ENCODE measurements around the gene EPOP. TPM values are rescaled to one million over a fixed set of nuclear protein-coding genes. Genes with fewer than 3 reads are reported as not detected.

The EPOP gene
- total RNA-seq, 1 experiment from 2014 or later: 37.9 TPM

GRCh38 chr17:38625482-38625881 is 49.3 kb downstream of the EPOP start:
- Histone ChIP-seq H3K79me2 (ENCODE audit: insufficient read depth, low read length) (no peaks in the 10 kb centered on the region), H3K9me3 (ENCODE audit: control insufficient read depth in 1 of 2, insufficient read depth in 1 of 2, low read depth in 1 of 2, low read length in 2 of 2) (no peaks in the 10 kb centered on the region), H4K20me1 (ENCODE audit: insufficient read depth) (no peaks in the 10 kb centered on the region), H3K4me3 (replicated peaks in 1 of 2; ENCODE audit: low read depth in 1 of 2, low read length in 2 of 2) (no peak overlapping the region), H3K9me2 (ENCODE audit: insufficient read depth) (no peaks in the 10 kb centered on the region), H3K9ac (ENCODE audit: low read length) (no peak overlapping the region), H3K36me3 (ENCODE audit: control insufficient read depth in 1 of 2, insufficient read depth in 2 of 2, low read length in 2 of 2) (no peaks in the 10 kb centered on the region), H3K4me1 (ENCODE audit: control insufficient read depth in 1 of 2, insufficient read depth in 2 of 2, low read length in 2 of 2) (peaks cover 0 to 4% of the 10 kb centered on the region in 2 experiments; a peak in 2 of 4 replicates), H2AFZ (ENCODE audit: low read depth, low read length, poor library complexity, severe bottlenecking) (no peak overlapping the region), H3K27me3 (ENCODE audit: insufficient read depth, low read length) (no peaks in the 10 kb centered on the region), H3K27ac (ENCODE audit: low read depth, low read length) (no peak overlapping the region), H3K4me2 (ENCODE audit: low read length) (no peak overlapping the region)
- ChIA-PET RAD21 (ENCODE audit: low non-redundant PET in 1 of 2, low total read pairs in 2 of 2, uncharacterized antibody in 2 of 2, unreplicated experiment in 2 of 2) (interaction anchor here in 1 of 2 experiments (0.9 kb wide), 1 partner anchor 42 kb away, joined by 3 read pairs; no protein-coding TSS in a partner anchor), POLR2A (no interaction called here), CTCF (interaction anchor here (1.5 kb wide), 1 partner anchor 38 kb away, joined by 3 read pairs; no protein-coding TSS in a partner anchor)
- no peak for TF ChIP-seq SRF (IDR thresholded peaks at IDR 0.05; ENCODE audit: low read depth)
- no peak for TF ChIP-seq ZNF274 (IDR thresholded peaks at IDR 0.05; ENCODE audit: low read depth, low read length)
- TF ChIP-seq POLR2A (IDR thresholded peaks at IDR 0.05; ENCODE audit: borderline replicate concordance, extremely low read depth, insufficient read depth, insufficient read length): no peak
- no peak for TF ChIP-seq ATF3 (IDR thresholded peaks at IDR 0.05)
- TF ChIP-seq SIN3A (IDR thresholded peaks at IDR 0.05; ENCODE audit: low read depth): no peak
- no peak for TF ChIP-seq FOSL1 (IDR thresholded peaks at IDR 0.05; ENCODE audit: low read depth)
- TF ChIP-seq EGR1 (IDR thresholded peaks at IDR 0.05; ENCODE audit: low read depth): no peak
- no peak for TF ChIP-seq JUND (IDR thresholded peaks at IDR 0.05)
- no peak for TF ChIP-seq SP1 (IDR thresholded peaks at IDR 0.05; ENCODE audit: low read depth)
- no peak for TF ChIP-seq REST (IDR thresholded peaks at IDR 0.05; ENCODE audit: low read depth)
- no peak for TF ChIP-seq YY1 (IDR thresholded peaks at IDR 0.05; ENCODE audit: extremely low read depth, insufficient replicate concordance, low read depth, low read length)
- no peak for TF ChIP-seq ELF1 (IDR thresholded peaks at IDR 0.05; ENCODE audit: borderline replicate concordance, low read depth)
- TF ChIP-seq CEBPB (IDR thresholded peaks at IDR 0.05; ENCODE audit: low read depth): no peak
- TF ChIP-seq MAX (IDR thresholded peaks at IDR 0.05): no peak
- no peak for TF ChIP-seq ZBTB33 (IDR thresholded peaks at IDR 0.05; ENCODE audit: extremely low read depth, insufficient replicate concordance, low read length)
- no peak for TF ChIP-seq CTCF (IDR thresholded peaks at IDR 0.05 in 2 of 3, conservative IDR thresholded peaks at IDR 0.05 in 1 of 3; ENCODE audit: borderline replicate concordance in 1 of 3, insufficient read depth in 1 of 3, low read depth in 2 of 3, low read length in 2 of 3)
- TF ChIP-seq EZH2 (IDR thresholded peaks at IDR 0.05): no peak
- no peak for TF ChIP-seq RAD21 (IDR thresholded peaks at IDR 0.05; ENCODE audit: low read depth)
- no peak for DNase-seq (ENCODE audit: low read depth, low spot score)
- intact Hi-C loops (cut with micrococcal nuclease): no loop called here
- ATAC-seq: no peak
- BruUV-seq (replicated peaks): no TSS peak
